GM18505 (cell line): Measurements from ENCODE around the gene HOXD12.

ENCODE experiments used
- ATAC-seq: cut with Tn5 transposase; IDR thresholded peaks from one replicate; pipeline ENCODE4 v1.9.1; 2021; ENCODE audit not compliant: unreplicated experiment
- POLR2A ChIP-seq: IDR thresholded peaks from 4 replicates; pipeline ENCODE4 v1.6.1; 2011; ENCODE audit warnings: borderline replicate concordance; ENCODE audit not compliant: insufficient read depth, insufficient read length; ENCODE audit errors: extremely low read depth

Gene HOXD12

DNA sequence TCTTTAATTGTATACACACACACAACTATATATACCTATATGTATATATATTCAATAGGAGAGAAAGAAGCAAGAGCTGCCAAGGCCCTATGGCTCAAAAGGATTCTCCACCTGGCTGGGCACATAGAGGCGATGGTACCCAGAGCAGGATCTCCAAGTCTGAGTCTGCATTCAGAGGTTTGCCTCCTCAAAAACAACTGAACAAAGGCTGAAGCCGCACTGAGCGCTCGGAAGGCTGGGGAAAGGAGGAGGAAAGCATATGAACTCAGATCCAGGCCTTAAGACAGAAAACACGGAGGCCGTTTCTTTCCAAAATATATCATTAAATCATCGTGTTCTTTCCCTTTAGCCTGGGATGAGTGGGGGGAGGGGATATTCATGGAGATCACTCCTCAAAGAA, 3.6 kb downstream of the HOXD12 start:
- no peak for ATAC-seq
- no peak for TF ChIP-seq POLR2A

DNA sequence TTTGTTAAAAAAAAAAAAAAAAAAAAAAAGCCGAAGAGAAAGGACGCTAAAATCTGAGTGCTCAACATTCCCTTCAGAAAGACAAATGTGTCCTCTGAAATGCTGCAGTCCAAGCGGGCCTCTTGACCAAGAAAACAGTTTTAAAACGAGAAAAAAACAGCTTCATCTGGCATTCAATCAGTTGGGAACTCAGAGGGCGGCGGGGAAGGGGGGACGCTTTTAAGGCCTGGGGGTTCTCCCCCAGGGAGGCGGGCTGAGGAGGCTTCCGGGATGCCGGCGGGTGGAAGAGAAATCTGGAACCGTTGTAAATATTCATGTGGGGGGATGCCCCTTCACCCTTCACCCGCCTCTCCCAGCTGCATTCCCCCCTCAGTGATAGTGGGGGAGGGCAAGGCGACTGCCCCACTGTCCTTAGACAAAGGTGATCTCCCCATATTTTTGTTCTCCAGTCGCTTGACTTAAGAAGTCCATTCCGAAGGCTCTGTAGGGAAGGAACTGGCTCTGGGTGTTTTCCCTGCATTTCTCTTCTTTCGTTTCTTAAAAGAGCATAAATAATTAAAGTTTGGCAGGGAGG, 4.2 kb downstream of the HOXD12 start:
- TF ChIP-seq POLR2A = no peak
- no peak for ATAC-seq

- ATAC-seq = no peak
- TF ChIP-seq POLR2A = no peak
Measured at GRCh38 chr2:176104316-176105077, 4.9 kb downstream of the HOXD12 start.

- no peak for ATAC-seq
- no peak for TF ChIP-seq POLR2A
Measured at GRCh38 chr2:176105078-176105729, 5.6 kb downstream of the HOXD12 start.

DNA sequence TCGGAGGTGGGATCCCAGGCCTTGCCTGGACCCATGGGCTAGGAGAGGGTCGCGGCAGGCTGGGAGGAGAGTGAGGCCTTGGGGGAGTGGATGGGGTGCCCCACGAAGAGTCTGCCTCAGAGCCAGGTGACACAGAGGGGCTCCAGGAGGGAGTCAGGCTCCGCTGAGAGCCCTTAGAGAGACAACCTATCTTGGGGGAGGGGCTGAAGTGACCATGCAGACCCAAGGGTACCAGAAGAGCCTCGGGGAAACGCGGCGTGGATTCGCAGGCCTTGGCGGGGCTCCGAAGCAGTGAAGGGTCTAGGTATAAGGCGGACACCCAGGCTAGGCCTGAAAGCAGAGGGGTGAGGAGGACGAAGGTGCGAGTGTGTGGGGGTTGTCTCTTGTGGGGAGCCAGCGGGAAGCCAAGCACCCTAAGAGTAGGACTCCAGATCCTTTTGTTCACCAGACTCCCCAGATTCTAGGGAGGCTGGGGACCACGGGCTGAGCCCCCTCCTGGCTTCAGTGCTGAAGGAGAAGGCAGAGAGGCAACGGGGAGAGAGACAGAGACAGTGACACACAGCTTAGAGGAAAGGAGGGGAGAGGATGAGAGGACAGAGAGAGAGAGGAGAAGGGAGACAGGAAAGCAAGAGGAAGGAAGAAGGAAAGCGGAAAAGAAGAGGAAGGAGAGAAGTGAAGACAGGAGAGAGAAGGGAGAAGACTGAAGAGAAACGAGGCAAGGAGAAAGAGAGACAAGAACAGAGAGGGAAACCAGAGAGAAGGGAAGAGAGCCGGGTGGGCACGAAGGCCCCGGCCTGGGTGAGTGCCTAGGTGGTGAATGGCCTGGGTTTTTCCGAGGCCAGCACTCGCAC, 6.4 kb downstream of the HOXD12 start:
- TF ChIP-seq POLR2A = no peak
- ATAC-seq = no peak

GRCh38 chr2:176106581-176107539, 7.3 kb downstream of the HOXD12 start, which contains the start of gene HOXD11:
HOXD11 (plus strand) TSS chr2:176107280; CDS start chr2:176107356, 76 bp downstream.
- TF ChIP-seq POLR2A = no peak
- no peak for ATAC-seq

DNA sequence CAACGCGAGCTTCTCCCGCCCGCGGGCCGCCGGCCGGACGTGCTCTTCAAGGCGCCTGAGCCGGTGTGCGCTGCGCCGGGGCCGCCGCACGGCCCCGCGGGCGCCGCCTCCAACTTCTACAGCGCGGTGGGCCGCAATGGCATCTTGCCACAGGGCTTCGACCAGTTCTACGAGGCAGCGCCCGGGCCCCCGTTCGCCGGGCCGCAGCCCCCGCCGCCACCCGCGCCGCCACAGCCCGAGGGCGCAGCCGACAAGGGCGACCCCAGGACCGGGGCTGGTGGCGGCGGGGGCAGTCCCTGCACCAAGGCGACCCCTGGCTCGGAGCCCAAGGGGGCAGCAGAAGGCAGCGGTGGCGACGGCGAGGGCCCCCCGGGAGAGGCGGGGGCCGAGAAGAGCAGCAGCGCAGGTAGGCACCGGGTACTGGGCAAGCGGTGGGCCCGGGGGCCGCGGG, 8.2 kb downstream of the HOXD12 start:
- no peak for TF ChIP-seq POLR2A
- no peak for ATAC-seq

DNA sequence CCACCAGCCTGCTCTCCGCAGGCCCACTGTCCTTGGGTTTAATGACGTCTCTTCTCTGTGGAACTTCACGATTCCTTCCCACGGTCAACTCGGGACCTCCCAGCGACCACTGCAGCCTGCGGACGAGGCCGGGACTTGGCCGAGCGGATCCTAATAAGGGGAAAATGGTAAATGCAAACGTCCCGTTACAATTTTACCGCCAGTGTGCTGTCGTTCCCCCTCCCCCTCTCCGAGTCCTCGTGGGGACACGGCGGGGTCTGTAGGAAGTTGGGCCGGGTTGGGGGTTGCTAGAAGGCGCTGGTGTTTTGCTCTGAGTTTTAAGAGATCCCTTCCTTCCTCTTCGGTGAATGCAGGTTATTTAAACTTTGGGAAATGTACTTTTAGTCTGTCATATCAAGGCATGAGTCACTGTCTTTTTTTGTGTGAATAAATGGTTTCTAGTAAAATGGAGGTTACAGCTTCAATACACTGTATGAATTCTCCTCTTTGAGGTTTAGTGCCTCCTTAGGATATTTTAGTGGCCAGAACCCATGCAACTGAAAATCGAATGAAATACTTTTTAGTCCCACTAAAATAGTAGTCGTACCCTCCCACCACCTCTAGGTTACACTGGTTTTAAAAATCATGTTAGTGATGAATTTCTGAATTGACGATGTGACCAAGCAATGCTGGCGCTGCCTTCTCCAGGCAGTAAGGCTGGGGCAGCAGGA, 9.8 kb downstream of the HOXD12 start:
- no peak for ATAC-seq
- no peak for TF ChIP-seq POLR2A

DNA sequence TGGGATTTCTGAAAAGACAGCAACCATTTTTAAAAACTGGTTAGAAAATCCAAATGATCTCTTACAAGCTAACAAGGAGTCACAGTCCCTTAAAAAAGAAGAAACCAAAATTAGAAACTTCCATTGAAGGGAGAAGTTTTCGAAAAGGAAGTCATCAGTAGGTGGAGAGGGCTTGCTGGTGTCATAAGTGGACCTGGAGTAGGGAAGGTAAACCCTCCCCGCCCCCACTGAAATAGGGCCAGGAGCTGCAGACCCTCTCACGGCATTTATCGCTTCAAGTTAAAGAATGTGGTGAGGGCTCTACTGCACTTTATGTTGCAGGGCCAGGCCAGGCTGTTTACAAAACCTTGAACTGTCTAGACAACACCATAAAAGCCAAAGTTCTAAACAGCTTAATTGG, 10.4 kb downstream of the HOXD12 start:
- TF ChIP-seq POLR2A = no peak
- ATAC-seq = no peak

DNA sequence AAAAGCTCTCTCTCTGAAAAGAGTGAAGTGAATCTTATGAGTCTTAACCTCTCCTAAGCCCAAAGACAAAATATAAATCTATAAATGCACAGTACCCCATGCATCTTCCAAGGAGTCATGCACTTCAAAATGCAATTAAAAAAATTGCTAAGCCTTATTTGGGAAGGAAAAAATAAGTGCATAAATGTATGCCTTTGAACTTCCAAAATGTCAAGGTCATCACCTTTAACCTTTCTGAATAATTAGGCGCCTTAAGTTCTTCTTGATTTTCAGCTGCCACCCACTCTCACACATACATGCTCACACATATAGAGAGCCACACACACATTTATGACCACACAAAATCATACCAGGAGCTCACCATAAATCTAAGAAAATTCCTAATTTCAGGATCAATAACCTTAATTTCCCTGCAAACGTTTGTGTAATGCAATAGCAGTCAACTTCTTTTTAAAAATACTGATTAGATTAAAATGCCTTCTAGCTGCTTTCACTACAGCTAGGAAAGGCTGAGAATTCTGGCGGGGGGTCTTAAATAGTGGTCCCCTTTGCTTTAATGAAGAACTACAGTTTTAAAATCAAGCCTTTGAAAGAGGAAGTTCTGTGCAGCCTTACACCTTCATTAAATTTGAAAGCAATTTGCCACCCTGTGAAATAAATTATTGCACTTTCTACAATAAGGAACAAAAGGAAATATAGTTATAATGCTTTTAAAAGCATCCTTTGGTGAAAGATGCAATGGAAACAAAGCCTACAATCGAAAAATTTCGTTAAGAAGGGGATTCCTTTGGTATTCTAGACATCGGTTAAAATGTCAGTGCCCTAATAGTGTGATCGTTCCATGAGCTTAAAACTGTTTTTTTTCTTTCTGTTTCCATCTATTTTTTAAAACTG, 11.1 kb downstream of the HOXD12 start:
- ATAC-seq = no peak
- no peak for TF ChIP-seq POLR2A

DNA sequence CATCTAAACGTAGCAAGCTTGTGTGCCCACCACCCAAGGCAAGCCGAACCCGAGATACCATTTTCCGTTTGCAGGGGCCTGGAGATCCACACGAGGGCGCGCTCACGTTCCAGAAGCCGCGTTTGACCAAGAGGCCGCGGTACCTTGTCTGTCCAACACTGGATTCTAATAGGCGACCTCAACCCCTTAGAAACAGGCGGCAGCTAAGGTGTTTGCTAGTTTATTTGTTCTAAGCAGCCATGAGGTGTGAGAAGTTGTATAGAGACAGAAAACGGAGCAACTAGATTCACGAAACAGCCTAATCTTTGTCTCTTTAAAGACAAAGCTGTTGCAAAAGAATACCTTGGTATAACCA, 11.7 kb downstream of the HOXD12 start:
- no peak for ATAC-seq
- no peak for TF ChIP-seq POLR2A
